Retinal pigment epithelial cell (primary cell): ENCODE results near the gene PCCA.
A peak's percentile ranks its signal among the peaks of the same experiment; 100 is the strongest.

ENCODE experiments used
- DNase-seq: peaks from one replicate; pipeline ENCODE4 v3.0.0-alpha.2; 2010; ENCODE audit warnings: low read depth
- H3K4me3 ChIP-seq: 2 replicates; pipeline ENCODE4 v1.5.1; 2011; ENCODE audit warnings: mild to moderate bottlenecking, low read length, control low read depth, moderate library complexity
- TF ChIP-seq, protein P1 (sequence below): conservative IDR thresholded peaks from 2 replicates; pipeline ENCODE4 v1.5.1; 2011; ENCODE audit warnings: low read depth, low read length, control low read depth, inconsistent platforms

PCCA gene, protein sequence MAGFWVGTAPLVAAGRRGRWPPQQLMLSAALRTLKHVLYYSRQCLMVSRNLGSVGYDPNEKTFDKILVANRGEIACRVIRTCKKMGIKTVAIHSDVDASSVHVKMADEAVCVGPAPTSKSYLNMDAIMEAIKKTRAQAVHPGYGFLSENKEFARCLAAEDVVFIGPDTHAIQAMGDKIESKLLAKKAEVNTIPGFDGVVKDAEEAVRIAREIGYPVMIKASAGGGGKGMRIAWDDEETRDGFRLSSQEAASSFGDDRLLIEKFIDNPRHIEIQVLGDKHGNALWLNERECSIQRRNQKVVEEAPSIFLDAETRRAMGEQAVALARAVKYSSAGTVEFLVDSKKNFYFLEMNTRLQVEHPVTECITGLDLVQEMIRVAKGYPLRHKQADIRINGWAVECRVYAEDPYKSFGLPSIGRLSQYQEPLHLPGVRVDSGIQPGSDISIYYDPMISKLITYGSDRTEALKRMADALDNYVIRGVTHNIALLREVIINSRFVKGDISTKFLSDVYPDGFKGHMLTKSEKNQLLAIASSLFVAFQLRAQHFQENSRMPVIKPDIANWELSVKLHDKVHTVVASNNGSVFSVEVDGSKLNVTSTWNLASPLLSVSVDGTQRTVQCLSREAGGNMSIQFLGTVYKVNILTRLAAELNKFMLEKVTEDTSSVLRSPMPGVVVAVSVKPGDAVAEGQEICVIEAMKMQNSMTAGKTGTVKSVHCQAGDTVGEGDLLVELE

DNA sequence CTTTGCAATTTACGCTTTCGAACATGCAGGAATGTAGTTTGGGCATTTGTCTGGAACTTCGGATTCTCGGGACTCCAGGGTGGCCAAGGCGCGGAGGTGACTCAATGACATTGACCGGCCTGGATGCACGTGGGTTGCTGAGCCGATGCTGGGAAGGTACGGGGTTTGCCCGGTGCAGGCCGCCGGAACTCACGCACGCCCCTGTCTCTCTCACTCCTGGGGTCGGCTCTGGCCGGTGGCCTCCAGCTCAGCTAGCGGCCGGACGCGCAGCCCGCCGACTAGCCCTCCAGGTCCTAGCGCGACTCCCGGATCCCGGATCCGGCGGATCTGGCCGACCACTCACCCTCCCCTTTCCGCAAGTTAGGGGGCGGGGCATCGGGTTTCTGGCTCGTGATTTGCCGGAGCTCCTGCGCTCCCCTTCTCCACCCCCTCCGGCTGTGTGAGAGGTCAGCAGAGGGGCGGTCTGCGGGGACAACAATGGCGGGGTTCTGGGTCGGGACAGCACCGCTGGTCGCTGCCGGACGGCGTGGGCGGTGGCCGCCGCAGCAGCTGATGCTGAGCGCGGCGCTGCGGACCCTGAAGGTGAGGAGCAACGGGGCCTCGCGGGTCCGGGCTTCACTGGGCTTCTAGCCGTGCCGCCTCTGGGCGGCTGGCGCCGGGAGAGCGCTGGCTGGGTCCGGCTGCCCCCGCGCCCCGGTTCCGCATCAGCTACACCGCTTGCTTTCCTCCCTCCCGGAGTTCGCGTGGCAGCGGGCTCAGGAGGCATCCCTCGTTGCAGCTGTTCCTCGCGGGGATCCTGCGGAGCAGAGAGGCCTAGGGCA, at the start of gene PCCA:
PCCA (plus strand) TSS at position 450 of the 821 bp plus-strand sequence; CDS start at position 478, 28 bp downstream.
- peak within 1 kb of the TSS; percentile 72 for H3K4me3 ChIP-seq
- DNase-seq: peak; percentile 80
- TF ChIP-seq, protein P1, sequence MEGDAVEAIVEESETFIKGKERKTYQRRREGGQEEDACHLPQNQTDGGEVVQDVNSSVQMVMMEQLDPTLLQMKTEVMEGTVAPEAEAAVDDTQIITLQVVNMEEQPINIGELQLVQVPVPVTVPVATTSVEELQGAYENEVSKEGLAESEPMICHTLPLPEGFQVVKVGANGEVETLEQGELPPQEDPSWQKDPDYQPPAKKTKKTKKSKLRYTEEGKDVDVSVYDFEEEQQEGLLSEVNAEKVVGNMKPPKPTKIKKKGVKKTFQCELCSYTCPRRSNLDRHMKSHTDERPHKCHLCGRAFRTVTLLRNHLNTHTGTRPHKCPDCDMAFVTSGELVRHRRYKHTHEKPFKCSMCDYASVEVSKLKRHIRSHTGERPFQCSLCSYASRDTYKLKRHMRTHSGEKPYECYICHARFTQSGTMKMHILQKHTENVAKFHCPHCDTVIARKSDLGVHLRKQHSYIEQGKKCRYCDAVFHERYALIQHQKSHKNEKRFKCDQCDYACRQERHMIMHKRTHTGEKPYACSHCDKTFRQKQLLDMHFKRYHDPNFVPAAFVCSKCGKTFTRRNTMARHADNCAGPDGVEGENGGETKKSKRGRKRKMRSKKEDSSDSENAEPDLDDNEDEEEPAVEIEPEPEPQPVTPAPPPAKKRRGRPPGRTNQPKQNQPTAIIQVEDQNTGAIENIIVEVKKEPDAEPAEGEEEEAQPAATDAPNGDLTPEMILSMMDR: no peak

DNA sequence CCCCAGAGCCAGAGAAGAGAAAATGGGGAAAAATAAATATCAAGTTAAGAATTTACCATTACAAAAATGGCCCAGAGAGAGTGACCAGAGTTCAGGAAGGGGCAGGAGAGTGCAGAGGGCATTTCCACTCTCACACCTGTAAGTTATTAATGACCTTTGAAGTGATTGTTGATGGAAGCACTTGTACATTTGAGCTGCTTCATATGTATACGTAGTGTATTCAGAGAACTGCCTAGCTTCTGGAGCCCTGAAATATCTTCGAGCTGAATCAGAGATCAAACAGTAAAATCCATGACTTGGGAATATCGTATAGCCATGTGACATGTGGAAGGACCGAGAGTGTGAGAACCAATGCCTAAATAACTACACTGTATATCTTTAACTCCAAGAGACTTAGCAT, 49.2 kb upstream of the PCCA start:
- no peak overlapping the region for H3K4me3 ChIP-seq
- TF ChIP-seq, protein P1: no peak
- peak; percentile 10 for DNase-seq

DNA sequence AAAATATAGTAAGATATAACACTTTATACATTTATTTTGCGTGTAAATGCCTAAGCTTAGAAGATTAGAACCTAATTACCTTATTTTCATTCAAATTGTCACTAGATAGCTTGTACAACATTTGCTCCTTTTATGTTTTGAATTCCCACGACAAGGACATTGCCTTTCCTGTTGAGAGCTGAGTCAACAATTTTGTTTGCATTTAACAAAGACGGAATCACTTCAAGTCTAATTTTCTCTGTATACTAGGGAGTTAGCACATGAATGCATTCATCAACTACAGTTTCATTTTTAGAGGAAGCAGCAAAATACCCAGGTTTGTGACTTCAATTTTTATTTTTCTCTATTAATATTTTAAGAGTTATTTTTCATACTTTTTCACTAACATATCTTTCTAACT, 48.7 kb upstream of the PCCA start:
- no peak for DNase-seq
- TF ChIP-seq, protein P1: no peak
- H3K4me3 ChIP-seq: no peak overlapping the region

DNA sequence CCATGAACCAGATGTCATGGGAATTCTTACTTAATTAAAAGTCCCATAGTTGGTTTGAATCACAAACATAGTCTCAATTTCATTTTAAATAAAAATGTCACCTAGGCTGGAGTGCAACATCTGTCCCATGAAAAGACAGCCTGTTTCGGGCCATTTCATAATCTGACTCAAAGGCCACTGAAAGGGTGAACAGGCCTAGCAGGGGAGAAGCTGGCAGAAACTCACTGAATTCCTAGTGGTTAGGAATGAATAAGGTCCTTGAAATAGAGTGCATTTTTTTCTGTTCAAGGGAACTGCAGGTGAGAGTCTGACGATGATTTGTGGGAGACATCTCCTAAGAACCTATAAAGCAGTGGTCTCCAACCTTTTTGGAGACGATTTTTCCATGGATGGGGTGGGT, 44.0 kb upstream of the PCCA start:
- no peak for DNase-seq
- no peak overlapping the region for H3K4me3 ChIP-seq
- TF ChIP-seq, protein P1: no peak

DNA sequence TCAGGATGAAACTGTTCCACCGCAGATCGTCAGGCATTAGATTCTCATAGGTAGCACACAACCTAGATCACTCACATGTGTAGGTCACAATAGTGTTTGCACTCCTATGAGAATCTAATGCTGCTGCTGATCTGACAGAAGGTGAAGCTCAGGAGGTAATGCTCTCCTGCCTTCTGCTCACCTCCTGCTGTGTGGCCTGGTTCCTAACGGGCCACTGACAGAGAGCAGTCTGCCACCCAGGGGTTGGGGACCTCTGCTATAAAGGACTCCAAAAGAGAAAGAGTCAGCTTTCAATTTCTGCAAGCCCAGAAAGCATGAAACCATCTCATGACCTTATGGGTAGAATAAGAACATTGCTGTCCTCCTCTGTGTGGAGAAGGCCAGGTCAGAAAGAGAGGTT, 43.5 kb upstream of the PCCA start:
- H3K4me3 ChIP-seq: no peak overlapping the region
- DNase-seq: no peak
- TF ChIP-seq, protein P1: no peak

DNA sequence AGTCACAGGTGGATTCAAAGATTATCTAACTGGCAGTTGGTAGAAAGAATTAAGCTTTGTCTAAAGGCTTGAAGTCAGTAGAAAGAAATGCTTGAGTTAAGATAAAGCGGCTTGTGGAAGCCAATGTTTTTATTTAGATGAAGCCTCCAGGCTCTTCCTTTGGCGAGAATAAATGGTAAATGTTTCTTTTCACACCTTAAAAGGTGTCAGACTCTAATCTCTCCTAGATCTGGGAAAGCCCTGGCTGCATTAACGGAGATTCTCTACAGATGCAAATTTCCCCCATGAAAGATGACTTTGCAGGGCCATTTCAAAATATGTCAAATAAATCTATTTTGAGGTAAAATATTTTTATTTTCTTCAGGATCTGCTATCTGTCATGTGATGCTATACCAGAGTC, 37.8 kb upstream of the PCCA start:
- TF ChIP-seq, protein P1: no peak
- H3K4me3 ChIP-seq: no peak overlapping the region
- no peak for DNase-seq
